Keratinocyte (primary cell): ENCODE results near the gene SRSF2.
"Not testable (repeated sequence)": the region's sequence is repeated elsewhere in the genome, so short reads cannot be mapped to it uniquely, and the experiment has no call there.

Source experiments
- CTCF ChIP-seq, 3 experiments: IDR thresholded peaks in 1 of 3; conservative IDR thresholded peaks in 1 of 3; optimal IDR thresholded peaks in 1 of 3; 2 replicates in 2 of 3; 3 replicates in 1 of 3; pipeline versions ENCODE3 to v1.5.1; 2011; ENCODE audit warnings: low read length in 3 of 3, mild to moderate bottlenecking in 3 of 3, moderate library complexity in 2 of 3, control low read depth in 1 of 3, inconsistent platforms in 1 of 3; ENCODE audit not compliant: insufficient read depth in 2 of 3; ENCODE audit errors: extremely low read depth in 1 of 3
- EZH2 ChIP-seq: IDR thresholded peaks from one replicate; pipeline ENCODE4 v1.6.1; 2012; ENCODE audit warnings: inconsistent platforms, mild to moderate bottlenecking, low read length, moderate library complexity

- not testable (repeated sequence) for TF ChIP-seq CTCF (optimal IDR thresholded peaks at IDR 0.05 in 1 of 3, IDR thresholded peaks at IDR 0.05 in 1 of 3, conservative IDR thresholded peaks at IDR 0.05 in 1 of 3; ENCODE audit: extremely low read depth in 1 of 3, insufficient read depth in 2 of 3, low read length in 3 of 3); EZH2
Observed at GRCh38 chr17:76698466-76698977, 38.6 kb downstream of the SRSF2 start.
